ENCODE measurements around the gene ARSK.

DNA sequence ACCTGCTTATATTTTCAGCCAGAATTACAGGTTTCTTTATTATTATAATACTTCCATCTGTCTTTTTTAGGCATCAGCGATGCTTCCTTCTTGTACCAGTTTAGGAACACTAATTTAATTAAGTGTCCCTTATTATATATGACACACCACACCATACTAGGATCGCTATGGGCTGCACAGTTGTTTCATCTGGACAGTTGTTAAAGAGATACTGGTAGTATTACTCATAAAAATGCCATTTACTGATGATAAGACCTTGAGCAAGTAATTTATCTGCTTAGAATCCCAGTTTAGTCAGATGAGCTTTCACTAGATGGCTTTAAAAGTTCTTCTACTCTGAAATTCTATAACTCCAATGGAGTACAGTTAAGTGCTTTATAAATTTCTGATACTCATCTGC lies 17.1 kb downstream of the ARSK start:
- TF ChIP-seq, protein P1, sequence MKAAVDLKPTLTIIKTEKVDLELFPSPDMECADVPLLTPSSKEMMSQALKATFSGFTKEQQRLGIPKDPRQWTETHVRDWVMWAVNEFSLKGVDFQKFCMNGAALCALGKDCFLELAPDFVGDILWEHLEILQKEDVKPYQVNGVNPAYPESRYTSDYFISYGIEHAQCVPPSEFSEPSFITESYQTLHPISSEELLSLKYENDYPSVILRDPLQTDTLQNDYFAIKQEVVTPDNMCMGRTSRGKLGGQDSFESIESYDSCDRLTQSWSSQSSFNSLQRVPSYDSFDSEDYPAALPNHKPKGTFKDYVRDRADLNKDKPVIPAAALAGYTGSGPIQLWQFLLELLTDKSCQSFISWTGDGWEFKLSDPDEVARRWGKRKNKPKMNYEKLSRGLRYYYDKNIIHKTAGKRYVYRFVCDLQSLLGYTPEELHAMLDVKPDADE (IDR thresholded peaks at IDR 0.05) = no peak
- no peak for TF ChIP-seq POLR2AphosphoS5 (IDR thresholded peaks at IDR 0.05; ENCODE audit: low read depth)
- TF ChIP-seq EZH2 (IDR thresholded peaks at IDR 0.05; ENCODE audit: low read depth, unreplicated experiment) = no peak
- TF ChIP-seq, protein P2, sequence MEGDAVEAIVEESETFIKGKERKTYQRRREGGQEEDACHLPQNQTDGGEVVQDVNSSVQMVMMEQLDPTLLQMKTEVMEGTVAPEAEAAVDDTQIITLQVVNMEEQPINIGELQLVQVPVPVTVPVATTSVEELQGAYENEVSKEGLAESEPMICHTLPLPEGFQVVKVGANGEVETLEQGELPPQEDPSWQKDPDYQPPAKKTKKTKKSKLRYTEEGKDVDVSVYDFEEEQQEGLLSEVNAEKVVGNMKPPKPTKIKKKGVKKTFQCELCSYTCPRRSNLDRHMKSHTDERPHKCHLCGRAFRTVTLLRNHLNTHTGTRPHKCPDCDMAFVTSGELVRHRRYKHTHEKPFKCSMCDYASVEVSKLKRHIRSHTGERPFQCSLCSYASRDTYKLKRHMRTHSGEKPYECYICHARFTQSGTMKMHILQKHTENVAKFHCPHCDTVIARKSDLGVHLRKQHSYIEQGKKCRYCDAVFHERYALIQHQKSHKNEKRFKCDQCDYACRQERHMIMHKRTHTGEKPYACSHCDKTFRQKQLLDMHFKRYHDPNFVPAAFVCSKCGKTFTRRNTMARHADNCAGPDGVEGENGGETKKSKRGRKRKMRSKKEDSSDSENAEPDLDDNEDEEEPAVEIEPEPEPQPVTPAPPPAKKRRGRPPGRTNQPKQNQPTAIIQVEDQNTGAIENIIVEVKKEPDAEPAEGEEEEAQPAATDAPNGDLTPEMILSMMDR (conservative IDR thresholded peaks at IDR 0.05; ENCODE audit: low read depth in 2 of 2) = no peak

All from GM23338 (cell line).